SU-DHL-6 (cell line): Measurements from ENCODE around the gene VSX2.

Experiments
- EZH2phosphoT487 ChIP-seq: fragments of 200-600 bp; sonication (generic), shearing (Covaris generic); conservative IDR thresholded peaks from 2 replicates; pipeline ENCODE4 v1.6.1; 2018; ENCODE audit warnings: mild to moderate bottlenecking, antibody characterized with exemption, low read length, moderate library complexity, mixed read lengths
- TF ChIP-seq, protein P1 (sequence below): fragments of 200-600 bp; sonication (generic); IDR thresholded peaks from one replicate; pipeline ENCODE4 v1.5.1; 2017; ENCODE audit warnings: antibody characterized with exemption, mild to moderate bottlenecking, low read length, moderate library complexity; ENCODE audit not compliant: insufficient read depth, poor library complexity, severe bottlenecking

DNA sequence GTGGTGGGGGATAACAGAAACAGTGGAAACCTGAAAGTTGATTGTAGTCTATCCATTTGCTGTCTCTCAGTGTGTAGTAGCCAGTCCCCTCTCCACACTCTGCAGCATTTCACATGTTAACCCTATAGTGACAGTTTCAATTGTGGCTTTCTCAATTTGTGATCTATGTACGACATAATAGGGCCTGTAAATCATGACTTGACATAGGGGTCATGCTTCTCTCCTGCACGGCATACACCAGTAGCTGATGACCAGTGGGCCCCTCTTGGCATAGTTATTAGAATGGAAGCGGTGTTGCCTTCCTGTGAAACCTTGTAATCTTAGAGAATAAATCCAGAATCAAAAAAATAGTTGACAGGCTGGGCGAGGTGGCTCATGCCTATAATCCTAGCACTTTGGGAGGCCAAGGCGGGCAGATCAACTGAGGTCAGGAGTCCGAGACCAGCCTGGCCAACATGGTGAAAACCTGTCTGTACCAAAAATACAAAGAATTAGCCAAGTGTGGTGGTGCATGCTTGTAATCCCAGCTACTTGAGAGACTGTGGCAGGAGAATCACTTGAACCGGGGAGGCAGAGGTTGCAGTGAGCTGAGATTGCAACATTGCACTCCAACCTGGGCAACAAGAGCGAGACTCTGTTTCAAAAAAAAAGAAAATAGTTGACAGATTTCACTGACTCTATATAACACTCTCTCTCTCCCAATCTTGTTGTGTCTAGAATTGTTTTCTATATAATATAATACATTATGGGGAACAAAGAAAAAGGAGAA lies 44.6 kb upstream of the VSX2 start:
- TF ChIP-seq, protein P1, sequence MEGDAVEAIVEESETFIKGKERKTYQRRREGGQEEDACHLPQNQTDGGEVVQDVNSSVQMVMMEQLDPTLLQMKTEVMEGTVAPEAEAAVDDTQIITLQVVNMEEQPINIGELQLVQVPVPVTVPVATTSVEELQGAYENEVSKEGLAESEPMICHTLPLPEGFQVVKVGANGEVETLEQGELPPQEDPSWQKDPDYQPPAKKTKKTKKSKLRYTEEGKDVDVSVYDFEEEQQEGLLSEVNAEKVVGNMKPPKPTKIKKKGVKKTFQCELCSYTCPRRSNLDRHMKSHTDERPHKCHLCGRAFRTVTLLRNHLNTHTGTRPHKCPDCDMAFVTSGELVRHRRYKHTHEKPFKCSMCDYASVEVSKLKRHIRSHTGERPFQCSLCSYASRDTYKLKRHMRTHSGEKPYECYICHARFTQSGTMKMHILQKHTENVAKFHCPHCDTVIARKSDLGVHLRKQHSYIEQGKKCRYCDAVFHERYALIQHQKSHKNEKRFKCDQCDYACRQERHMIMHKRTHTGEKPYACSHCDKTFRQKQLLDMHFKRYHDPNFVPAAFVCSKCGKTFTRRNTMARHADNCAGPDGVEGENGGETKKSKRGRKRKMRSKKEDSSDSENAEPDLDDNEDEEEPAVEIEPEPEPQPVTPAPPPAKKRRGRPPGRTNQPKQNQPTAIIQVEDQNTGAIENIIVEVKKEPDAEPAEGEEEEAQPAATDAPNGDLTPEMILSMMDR: no peak
- no peak for TF ChIP-seq EZH2phosphoT487
